HG02642 (cell line): Measurements from ENCODE around the gene CD151.
A peak's percentile ranks its signal among the peaks of the same experiment; 100 is the strongest.

Source experiments
- ATAC-seq: cut with Tn5 transposase; IDR thresholded peaks from one replicate; pipeline ENCODE4 v1.9.1; 2021; ENCODE audit warnings: mild to moderate bottlenecking; ENCODE audit not compliant: unreplicated experiment, poor library complexity

CD151 gene

DNA sequence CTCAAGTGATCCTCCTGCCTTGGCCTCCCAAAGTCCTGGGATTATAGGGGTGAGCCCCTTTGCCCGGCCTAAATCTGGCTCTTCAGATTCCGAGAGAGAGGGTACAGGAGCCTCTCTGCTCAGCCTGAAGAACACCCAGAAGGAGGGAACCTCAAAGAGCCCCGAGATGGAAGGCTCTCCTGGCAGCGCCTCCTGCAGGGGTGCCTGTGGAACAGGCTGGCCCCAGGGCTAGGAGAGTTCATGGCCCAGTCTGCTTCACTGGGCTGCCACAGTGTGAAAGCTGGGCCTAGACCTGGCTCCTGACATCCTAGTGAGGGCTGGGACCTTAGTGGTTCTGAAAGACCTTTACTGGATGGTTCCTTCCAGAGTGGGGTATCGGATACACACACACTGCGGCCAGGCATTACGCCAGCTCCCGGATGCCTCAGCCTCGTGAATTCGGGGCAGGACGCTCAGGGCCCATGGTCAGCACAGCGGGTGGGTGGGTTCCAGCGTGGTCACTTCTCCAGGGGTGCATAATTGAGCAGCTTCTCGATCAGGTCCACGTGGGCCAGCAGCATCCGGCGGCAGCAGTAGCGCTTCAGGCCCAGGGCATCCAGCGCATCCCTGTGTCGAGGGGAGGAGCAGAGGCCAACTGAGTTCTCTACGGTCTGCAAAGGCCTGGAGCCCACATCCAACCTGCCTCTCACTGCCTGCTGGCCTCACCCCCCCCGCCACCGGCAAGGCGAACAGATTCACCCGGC lies 7.3 kb downstream of the CD151 start:
- no peak for ATAC-seq

GRCh38 chr11:841981-842369 lies 9.2 kb downstream of the CD151 start:
- ATAC-seq = peak; percentile 28

- ATAC-seq = peak; percentile 70
Measured at GRCh38 chr11:842370-843002, 9.7 kb downstream of the CD151 start, which contains the start of the genes POLR2L and TSPAN4. TSS of gene POLR2L (minus strand) at chr11:842529. CDS start at chr11:842508, 21 bp downstream. TSS of gene TSPAN4 (plus strand) at chr11:842852. CDS start at chr11:850305, 7,453 bp downstream.

- peak; percentile 12 for ATAC-seq
Measured at GRCh38 chr11:843086-843734, 10.5 kb downstream of the CD151 start.

- ATAC-seq = no peak
Measured at GRCh38 chr11:843818-844692, 11.3 kb downstream of the CD151 start.

DNA sequence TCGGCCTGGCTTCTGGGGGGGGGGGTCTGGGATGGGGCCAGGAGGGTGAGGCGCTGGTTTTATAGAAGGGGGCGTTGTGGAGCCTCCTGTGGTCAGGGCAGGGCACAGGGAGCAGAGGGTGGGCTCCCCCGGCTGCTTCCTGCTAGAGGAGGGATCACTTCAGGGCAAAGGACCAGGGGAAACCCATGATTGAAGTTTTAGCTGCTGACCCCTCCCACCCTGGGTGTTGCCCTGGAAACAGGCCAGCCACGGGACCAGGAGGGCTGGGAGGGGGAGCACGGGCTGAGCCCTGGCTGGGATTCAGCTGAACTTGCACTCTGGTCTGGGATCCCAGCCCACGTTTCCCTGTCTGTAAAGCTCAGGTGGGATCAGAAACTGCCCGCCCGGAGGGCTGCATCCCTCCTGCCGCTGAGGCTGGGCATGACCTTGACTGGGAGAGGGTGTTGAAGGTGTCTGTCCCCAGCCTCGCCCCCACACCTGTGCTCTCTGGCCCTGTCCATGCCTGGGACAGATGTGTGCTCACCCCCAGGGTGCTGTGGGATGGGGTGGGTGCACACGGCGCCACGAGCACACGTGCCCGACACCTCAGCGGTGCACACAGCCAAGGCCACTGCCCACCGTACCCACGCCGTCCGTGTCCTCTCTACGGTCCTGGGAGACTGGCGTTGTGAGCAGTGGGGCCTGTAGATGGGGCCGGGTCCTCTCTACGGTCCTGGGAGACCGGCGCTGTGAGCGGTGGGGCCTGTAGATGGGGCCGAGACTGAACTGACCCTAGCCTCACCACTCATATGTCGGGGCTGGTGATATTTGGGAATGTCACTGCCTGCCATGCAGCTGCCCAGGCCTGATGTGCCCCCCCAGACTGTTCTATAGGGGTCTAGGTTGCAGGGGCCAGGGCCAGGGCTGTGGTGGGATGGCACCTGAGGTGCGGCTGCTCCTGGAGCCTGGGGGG lies 12.2 kb downstream of the CD151 start:
- ATAC-seq = no peak

GRCh38 chr11:845872-846495 lies 13.2 kb downstream of the CD151 start:
- ATAC-seq = no peak

DNA sequence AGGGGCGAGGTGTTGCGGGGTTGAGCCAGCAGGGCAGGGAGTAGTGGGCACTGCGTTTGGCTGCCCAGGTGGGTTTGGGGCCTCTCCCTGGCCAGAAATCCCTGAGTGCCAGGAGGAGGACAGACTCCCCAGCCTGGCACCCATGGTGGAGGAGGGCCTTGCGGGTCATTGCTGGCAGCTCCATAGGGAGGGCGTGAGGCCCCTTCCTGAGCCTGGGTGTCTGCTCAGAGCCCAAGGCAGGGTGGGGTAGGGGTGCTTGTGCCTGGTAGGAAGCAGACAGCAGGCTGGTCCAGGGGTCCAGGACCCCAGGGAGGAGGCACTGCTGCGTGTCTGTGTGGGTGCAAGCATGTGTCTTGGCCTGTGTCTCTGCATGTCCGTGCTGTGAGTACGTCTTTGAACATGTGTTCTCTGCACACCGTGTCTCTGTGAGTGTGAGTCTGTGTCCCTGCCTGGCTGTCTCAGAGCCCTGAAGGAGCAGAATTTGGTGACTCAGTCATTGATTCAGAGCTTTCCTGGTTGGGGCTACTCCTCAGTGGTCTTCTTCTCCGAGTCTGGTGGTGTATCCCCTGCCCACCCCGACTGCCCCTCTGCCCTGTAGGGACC lies 13.8 kb downstream of the CD151 start:
- ATAC-seq = no peak

- no peak for ATAC-seq
Measured at GRCh38 chr11:847876-848275, 15.1 kb downstream of the CD151 start.

DNA sequence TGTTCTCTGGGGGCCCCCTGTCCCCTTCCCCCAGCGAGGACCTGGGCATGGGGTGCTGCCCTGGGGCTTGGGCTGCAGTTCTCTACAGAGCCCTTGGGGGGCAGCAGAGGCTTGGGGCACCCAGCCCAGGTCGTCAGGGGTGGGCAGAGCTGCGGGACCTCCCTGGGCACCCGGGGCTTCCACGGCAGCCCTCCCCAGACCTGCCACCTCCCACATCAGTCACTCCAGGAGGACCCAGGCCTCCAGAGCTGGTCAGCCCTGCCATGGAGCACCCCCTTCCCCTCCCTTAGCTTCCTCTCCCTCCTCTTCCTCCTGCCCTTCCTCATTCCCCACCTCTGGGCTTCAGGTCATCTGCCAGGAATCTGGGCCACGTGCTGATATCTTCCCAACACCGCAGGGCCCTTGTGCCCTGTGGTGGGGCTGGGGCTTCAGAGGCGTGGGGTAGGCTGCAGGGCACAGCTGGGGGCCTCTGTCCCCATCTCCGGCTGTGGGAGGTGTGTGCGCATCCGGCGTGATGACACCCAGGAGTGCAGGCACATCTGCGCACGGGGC lies 15.7 kb downstream of the CD151 start:
- ATAC-seq = no peak

GRCh38 chr11:849104-849824 lies 16.5 kb downstream of the CD151 start:
- ATAC-seq = no peak

GRCh38 chr11:849951-850774 lies 17.4 kb downstream of the CD151 start:
- no peak for ATAC-seq

GRCh38 chr11:850775-851763 lies 18.3 kb downstream of the CD151 start:
- ATAC-seq = no peak

GRCh38 chr11:852762-853161 lies 20.0 kb downstream of the CD151 start:
- ATAC-seq = no peak

GRCh38 chr11:853682-854448 lies 21.1 kb downstream of the CD151 start:
- no peak for ATAC-seq
